Transverse colon (tissue), 4 donors: ENCODE data around the gene PTDSS2. TPM values are rescaled to one million over a fixed set of nuclear protein-coding genes. Genes with fewer than 3 reads are reported as not detected.

Experiments
- DNase-seq: peaks from one replicate; pipeline ENCODE4 v3.0.0-alpha.2; 2019
- H3K27ac ChIP-seq, 4 donors: fragments of 200-600 bp; sonication (generic); 2 replicates each; pipeline ENCODE4 v1.5.1; 2016 to 2018; ENCODE audit warnings: inconsistent platforms in 4 of 4
- H3K27me3 ChIP-seq: fragments of 200-600 bp; sonication (generic); 2 replicates; pipeline ENCODE4 v1.5.1; 2017; ENCODE audit warnings: inconsistent platforms
- H3K36me3 ChIP-seq, 4 donors: fragments of 200-600 bp; sonication (generic); 2 replicates each; pipeline ENCODE4 v1.5.1; 2017 to 2019; ENCODE audit warnings: inconsistent platforms in 4 of 4
- H3K4me1 ChIP-seq, 4 donors: fragments of 200-600 bp; sonication (generic); 2 replicates each; pipeline ENCODE4 v1.5.1; 2017 to 2020; ENCODE audit warnings: inconsistent platforms in 4 of 4
- H3K4me3 ChIP-seq, 4 donors: fragments of 200-600 bp; sonication (generic); 1 replicate in 1 of 4; 2 replicates in 3 of 4; pipeline versions ENCODE4 v1.5.1 to v1.6.1; 2017 to 2019; ENCODE audit warnings: inconsistent platforms in 4 of 4
- H3K9me3 ChIP-seq, 2 donors: fragments of 200-600 bp; sonication (generic); 2 replicates each; pipeline ENCODE4 v1.5.1; 2017 to 2019; ENCODE audit warnings: inconsistent platforms in 2 of 2
- EP300 ChIP-seq: sonication (generic); formaldehyde crosslinking; IDR thresholded peaks from one replicate; pipeline ENCODE4 v1.6.1; 2017; ENCODE audit warnings: antibody characterized with exemption, low read depth
- POLR2A ChIP-seq: fragments of 450-650 bp; IDR thresholded peaks from one replicate; pipeline ENCODE4 v1.6.1; 2016; ENCODE audit warnings: antibody characterized with exemption, mild to moderate bottlenecking, moderate library complexity
- POLR2AphosphoS5 ChIP-seq, 3 donors: sonication (generic); formaldehyde crosslinking; IDR thresholded peaks; one replicate each; pipeline ENCODE4 v1.6.1; 2016; ENCODE audit warnings: antibody characterized with exemption in 3 of 3
- WGBS, 2 donors: methylation state at CpG; one replicate each; pipeline ENCODE4 v1.1.5; 2018; ENCODE audit warnings: low coverage in 1 of 2; 5-methylcytosine and 5-hydroxymethylcytosine counted together
- in situ Hi-C, 4 donors: fragments of 200-750 bp; cut with MboI; loops; one replicate each; pipeline versions ENCODE4 v1.15.0 to v1.15.1; 2017; ENCODE audit warnings: low sequenced_read_pairs in 3 of 4, low pct_ligation_motif_present in 1 of 4, low pct_unique_long_range_greater_than_20kb in 1 of 4
- intact Hi-C: fragments of 100-400 bp; cut with DNase I; formaldehyde crosslinking; loops from one replicate; pipeline ENCODE4 v1.15.1; 2023; ENCODE audit warnings: low total_unique reads
- total RNA-seq, 4 donors: library from RNA; depleted of rRNA; stranded (reverse); fragments of >200 nt; gene quantifications; one replicate each; pipeline ENCODE4 v1.1.0, GENCODE V29; 2016
- TF ChIP-seq, protein P1 (sequence below), 5 experiments: fragments of 200-600 bp in 3 of 5; fragments of 450-650 bp in 2 of 5; sonication (generic) in 3 of 5; IDR thresholded peaks; 1 replicate in 2 of 5; 2 replicates in 3 of 5; pipeline ENCODE4 v1.5.1; 2016 to 2017; ENCODE audit warnings: antibody characterized with exemption in 5 of 5, inconsistent platforms in 3 of 5, mild to moderate bottlenecking in 2 of 5, moderate library complexity in 1 of 5

PTDSS2 gene
- total RNA-seq, 4 donors from 2014 or later: 28.5 to 264 (median 76.0) TPM

DNA sequence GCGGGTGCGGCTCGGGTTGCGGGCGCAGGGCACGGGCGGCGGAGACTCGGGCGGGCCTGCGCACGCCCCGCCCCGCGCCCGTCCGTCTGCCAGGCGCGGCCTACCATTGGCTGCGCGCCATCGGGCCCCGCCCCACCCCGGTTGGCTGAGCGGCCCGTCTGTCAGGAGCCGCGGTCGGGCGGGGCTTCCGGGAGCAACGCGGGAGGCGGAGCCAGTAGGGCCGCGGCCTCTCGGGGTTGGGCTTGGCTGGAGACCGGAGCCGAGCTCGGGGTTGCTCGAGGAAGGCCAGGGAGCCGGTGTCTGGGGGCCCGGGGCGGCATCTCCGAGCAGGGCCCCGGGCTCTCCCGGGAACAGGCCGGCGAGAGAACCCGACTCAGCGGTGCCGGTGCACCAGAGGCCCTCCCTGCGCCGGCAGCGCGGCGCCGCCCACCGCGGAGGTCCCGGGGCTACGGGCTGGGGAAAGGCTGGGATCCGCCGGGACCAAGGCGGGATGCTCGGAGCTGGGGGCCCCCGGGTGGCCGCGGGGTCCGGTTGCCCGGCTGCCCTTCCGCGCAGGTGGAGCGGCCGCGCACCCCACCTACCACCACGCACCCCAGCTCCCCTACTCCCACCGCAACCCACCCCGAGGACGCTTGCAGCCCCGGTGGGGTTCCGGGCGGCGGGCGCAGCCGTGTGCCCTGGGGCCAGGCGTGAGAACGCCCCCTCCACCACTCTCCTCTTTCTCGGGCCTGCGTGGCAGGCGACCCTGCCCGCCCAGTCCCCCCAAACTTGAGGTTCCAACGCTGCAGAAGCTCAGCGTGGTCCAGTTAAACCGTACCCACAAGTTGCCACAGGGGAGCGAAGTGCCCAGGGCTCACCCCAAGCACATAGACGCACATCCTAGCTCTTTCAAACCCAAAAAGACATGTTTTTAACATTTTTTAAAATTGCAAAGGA is 85.7 kb downstream of the PTDSS2 start, which contains the start of gene HRAS:
TSS of gene HRAS (minus strand) at position 58 of the 936 bp plus-strand sequence.
- DNase-seq: peak; percentile 97
- Histone ChIP-seq H3K9me3 (no peaks in the 10 kb centered on the region), H3K4me3 (peak within 1 kb of the TSS; percentile 58 to 96 (median 89)), H3K27me3 (peaks cover 2% of the 10 kb centered on the region), H3K27ac (peak within 1 kb of the TSS; percentile 87 to 95 (median 92)), H3K36me3 (no peaks in the 10 kb centered on the region), H3K4me1 (peaks cover 11 to 37% (median 35%) of the 10 kb centered on the region in 4 donors)
- TF ChIP-seq POLR2AphosphoS5 (IDR thresholded peaks at IDR 0.05): peak; percentile 86 to 91 (median 89)
- TF ChIP-seq, protein P1, sequence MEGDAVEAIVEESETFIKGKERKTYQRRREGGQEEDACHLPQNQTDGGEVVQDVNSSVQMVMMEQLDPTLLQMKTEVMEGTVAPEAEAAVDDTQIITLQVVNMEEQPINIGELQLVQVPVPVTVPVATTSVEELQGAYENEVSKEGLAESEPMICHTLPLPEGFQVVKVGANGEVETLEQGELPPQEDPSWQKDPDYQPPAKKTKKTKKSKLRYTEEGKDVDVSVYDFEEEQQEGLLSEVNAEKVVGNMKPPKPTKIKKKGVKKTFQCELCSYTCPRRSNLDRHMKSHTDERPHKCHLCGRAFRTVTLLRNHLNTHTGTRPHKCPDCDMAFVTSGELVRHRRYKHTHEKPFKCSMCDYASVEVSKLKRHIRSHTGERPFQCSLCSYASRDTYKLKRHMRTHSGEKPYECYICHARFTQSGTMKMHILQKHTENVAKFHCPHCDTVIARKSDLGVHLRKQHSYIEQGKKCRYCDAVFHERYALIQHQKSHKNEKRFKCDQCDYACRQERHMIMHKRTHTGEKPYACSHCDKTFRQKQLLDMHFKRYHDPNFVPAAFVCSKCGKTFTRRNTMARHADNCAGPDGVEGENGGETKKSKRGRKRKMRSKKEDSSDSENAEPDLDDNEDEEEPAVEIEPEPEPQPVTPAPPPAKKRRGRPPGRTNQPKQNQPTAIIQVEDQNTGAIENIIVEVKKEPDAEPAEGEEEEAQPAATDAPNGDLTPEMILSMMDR (IDR thresholded peaks at IDR 0.05): no peak
- TF ChIP-seq EP300: no peak
- peak; percentile 79 for TF ChIP-seq POLR2A
- intact Hi-C loops: no loop called here
- in situ Hi-C loops: no loop called here
- WGBS, 2 donors: 4% methylated on average over 24 of the region's 97 CpGs; no CpG with 5 or more reads in 1 of the 2 donors

DNA sequence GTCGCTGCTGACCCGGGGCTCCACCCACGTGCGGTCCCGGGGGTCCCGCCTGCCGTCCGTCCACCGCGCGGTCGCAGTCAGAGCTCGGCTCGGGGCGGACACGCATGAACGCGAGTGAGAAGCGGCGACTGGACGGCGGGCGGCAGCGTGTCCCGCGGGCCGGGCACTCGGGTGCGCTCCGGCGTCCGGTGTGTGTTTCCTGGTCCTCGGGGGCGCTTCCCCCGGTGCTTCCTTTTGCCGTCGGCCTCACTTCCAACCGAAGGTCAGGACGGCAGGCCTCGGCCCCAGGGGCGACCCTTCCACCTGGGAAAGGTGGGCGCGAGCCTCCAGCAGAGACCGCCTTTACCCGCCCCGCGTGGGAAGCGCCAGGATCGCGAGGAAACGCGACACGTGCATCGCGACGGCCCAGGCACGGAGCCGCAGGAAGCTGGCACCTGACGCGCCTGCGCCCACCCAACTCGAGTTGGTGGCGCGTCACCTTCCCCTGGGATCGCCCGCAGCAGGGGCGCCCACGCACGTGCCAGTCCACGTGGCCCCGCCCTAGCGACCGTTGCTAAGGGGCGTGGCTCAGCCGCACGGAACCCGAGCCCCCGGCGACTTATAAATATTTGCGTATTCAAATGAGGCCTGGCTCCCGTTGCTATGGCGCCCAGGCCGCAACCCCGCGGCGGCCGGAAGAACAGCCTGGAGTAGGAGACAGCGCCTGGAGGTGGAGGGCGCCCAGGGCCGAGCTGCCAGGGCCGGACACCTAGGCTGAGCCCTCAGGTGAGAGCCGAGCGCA is 87.0 kb downstream of the PTDSS2 start, which contains the start of gene LRRC56:
TSS of gene LRRC56 (plus strand) at position 687 of the 781 bp plus-strand sequence. CDS start 3,158 bp downstream, outside the sequence.
- Histone ChIP-seq H3K9me3 (no peaks in the 10 kb centered on the region), H3K4me1 (peaks cover 11 to 37% (median 35%) of the 10 kb centered on the region in 4 donors), H3K4me3 (peak within 1 kb of the TSS; percentile 4 to 95 (median 50)), H3K36me3 (no peaks in the 10 kb centered on the region), H3K27ac (peak within 1 kb of the TSS; percentile 87 to 95 (median 92)), H3K27me3 (peaks cover 2% of the 10 kb centered on the region)
- intact Hi-C loops (no loop called here), in situ Hi-C loops (no loop called here)
- WGBS, 2 donors: 0 to 2% methylated on average over 19 to 21 of the region's 93 CpGs
- TF ChIP-seq POLR2AphosphoS5 (IDR thresholded peaks at IDR 0.05) (peak; percentile 25 to 71 (median 59)), POLR2A (peak; percentile 39), EP300 (no peak)
- TF ChIP-seq, protein P1 (IDR thresholded peaks at IDR 0.05): peak in 1 of 5 experiments; percentile 7
- peak; percentile 93 for DNase-seq

DNA sequence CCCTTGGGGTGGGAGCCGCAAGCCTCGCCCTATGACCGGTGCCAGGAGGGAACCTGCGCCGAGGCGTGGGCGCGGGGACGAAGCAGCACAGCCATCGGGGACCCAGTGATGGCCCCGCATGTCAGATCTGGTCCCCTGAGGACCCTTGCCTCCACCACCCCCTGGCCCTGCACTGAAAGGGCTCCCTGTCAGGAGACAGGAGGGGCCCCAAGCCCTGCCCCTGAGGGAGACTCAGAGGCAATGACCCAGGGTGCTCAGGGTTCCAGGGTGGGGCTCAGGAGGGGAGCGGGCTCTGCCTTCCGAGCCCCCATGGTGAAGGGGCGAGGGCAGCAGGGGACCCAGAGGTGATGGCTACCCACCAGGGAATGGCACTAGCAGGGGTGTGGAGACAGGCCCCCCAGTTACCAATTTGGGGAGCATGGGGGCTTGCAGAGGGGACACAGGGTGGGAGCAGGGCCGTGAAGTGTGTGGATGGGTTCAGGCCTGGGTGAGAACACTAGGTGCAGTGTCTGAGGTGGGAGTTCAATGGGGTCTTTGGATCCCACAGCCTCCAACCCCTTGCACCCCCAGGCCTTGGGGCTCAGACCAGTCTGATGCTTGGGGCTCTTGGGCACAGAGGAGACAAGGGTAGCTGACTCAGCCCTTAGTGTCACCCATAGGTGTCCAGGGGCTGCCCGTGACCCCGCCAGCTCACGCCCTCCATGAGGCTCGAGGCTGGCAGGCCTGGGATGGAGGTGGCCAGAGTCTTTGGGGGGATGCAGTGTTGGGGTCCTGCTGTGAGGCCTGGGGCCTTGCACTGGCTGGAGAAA is 87.7 kb downstream of the PTDSS2 start:
- WGBS, 2 donors: 65% methylated on average over 10 of the region's 19 CpGs; no CpG with 5 or more reads in 1 of the 2 donors
- intact Hi-C loops: no loop called here

More for the DNA sequence above, 87.7 kb downstream of the PTDSS2 start:
- H3K27me3 ChIP-seq: peaks cover 2% of the 10 kb centered on the region
- DNase-seq: no peak
- in situ Hi-C loops: no loop called here
- no peaks in the 10 kb centered on the region for H3K9me3 ChIP-seq
- peak overlapping the region in 3 of 4 donors; percentile 18 to 95 (median 83) for H3K4me3 ChIP-seq
- TF ChIP-seq, protein P1 (IDR thresholded peaks at IDR 0.05): no peak
- TF ChIP-seq EP300 (no peak), POLR2A (no peak), POLR2AphosphoS5 (IDR thresholded peaks at IDR 0.05) (no peak)
- H3K4me1 ChIP-seq: peaks cover 11 to 37% (median 35%) of the 10 kb centered on the region in 4 donors
- H3K36me3 ChIP-seq: no peaks in the 10 kb centered on the region
- H3K27ac ChIP-seq: peak overlapping the region; percentile 87 to 95 (median 92)
